SK-N-MC (cell line): ENCODE data around the gene FBP2.

Source experiments
- DNase-seq: peaks from one replicate; pipeline ENCODE4 v3.0.0-alpha.2; 2011; ENCODE audit warnings: low read depth, low spot score
- H3K27ac ChIP-seq: fragments of 200-600 bp; sonication (generic); 2 replicates; pipeline ENCODE4 v1.5.1; 2016; ENCODE audit warnings: mixed run types
- H3K36me3 ChIP-seq: fragments of 200-600 bp; sonication (generic); 2 replicates; pipeline ENCODE4 v1.6.1; 2017; ENCODE audit warnings: antibody characterized with exemption, low read length, mixed read lengths; ENCODE audit not compliant: insufficient read depth
- H3K4me3 ChIP-seq: fragments of 200-600 bp; sonication (generic); 2 replicates; pipeline ENCODE4 v1.5.1; 2016
- H3K9ac ChIP-seq: fragments of 200-600 bp; sonication (generic); 2 replicates; pipeline ENCODE4 v1.8.0; 2017; ENCODE audit warnings: mixed run types, mixed read lengths; ENCODE audit not compliant: insufficient read length
- H3K9me3 ChIP-seq: fragments of 200-600 bp; sonication (generic); 2 replicates; pipeline ENCODE4 v1.6.1; 2017; ENCODE audit warnings: low read depth, mild to moderate bottlenecking, antibody characterized with exemption, low read length, moderate library complexity, mixed read lengths
- EZH2 ChIP-seq: fragments of 200-600 bp; sonication (generic); IDR thresholded peaks from one replicate; pipeline ENCODE4 v1.6.1; 2017; ENCODE audit warnings: antibody characterized with exemption
- FOXP2 ChIP-seq: optimal IDR thresholded peaks from 2 replicates; pipeline ENCODE3; 2011; ENCODE audit warnings: mild to moderate bottlenecking, moderate library complexity; ENCODE audit not compliant: insufficient read depth; ENCODE audit errors: extremely low read length, control extremely low read depth
- POLR2AphosphoS5 ChIP-seq: IDR thresholded peaks from 2 replicates; pipeline ENCODE4 v1.6.1; 2012; ENCODE audit warnings: mild to moderate bottlenecking, low read depth, low read length, borderline replicate concordance

FBP2 gene

DNA sequence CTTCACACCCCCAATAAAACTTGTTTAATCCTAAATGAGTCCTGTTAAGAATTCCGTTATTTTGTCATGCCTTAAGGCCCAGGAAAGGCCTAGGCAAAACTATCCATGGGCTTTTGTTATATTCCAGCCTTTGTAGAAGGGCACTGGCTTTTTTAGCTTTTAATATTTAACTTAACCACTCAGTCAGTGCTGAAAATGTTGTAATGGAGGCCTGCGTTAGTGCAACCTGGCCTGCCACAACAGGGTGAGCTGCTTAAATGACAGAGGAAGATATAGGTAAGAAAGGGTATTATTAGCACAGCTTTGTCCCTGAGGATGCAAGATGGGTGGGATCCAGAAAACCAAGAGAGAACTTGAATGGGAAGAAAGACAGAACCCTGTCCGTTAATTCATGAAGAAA, 78.9 kb downstream of the FBP2 start:
- no peak for TF ChIP-seq FOXP2
- no peak for TF ChIP-seq POLR2AphosphoS5
- no peak for TF ChIP-seq EZH2
- H3K27ac ChIP-seq = no peak overlapping the region
- no peaks in the 10 kb centered on the region for H3K36me3 ChIP-seq
- H3K9ac ChIP-seq = no peak overlapping the region
- no peaks in the 10 kb centered on the region; the same call in 1 of the 2 replicates for H3K9me3 ChIP-seq
- no peak overlapping the region for H3K4me3 ChIP-seq
- no peak for DNase-seq

DNA sequence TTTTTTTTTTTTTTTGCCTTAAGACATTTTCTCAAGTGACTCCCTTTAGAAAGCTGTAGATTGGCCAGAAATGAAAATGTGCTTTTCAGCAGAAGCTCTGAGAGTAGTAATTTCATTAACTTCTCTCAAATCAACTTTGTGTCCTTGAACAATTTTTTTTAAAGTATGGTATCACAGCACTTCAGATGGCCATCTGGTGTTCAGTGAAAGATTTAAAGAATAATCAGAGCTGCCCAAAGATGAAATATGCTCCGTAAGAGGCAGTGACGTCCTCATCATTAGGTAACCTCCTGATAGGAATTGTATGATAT, 81.7 kb downstream of the FBP2 start:
- peak; percentile 61 for DNase-seq
- H3K9ac ChIP-seq = peak overlapping the region; percentile 37
- no peaks in the 10 kb centered on the region for H3K36me3 ChIP-seq
- TF ChIP-seq POLR2AphosphoS5 = no peak
- no peak for TF ChIP-seq EZH2
- no peak for TF ChIP-seq FOXP2
- H3K4me3 ChIP-seq = peak overlapping the region; percentile 62
- H3K9me3 ChIP-seq = no peaks in the 10 kb centered on the region
- H3K27ac ChIP-seq = peak overlapping the region; percentile 70; the same call in 1 of the 2 replicates

DNA sequence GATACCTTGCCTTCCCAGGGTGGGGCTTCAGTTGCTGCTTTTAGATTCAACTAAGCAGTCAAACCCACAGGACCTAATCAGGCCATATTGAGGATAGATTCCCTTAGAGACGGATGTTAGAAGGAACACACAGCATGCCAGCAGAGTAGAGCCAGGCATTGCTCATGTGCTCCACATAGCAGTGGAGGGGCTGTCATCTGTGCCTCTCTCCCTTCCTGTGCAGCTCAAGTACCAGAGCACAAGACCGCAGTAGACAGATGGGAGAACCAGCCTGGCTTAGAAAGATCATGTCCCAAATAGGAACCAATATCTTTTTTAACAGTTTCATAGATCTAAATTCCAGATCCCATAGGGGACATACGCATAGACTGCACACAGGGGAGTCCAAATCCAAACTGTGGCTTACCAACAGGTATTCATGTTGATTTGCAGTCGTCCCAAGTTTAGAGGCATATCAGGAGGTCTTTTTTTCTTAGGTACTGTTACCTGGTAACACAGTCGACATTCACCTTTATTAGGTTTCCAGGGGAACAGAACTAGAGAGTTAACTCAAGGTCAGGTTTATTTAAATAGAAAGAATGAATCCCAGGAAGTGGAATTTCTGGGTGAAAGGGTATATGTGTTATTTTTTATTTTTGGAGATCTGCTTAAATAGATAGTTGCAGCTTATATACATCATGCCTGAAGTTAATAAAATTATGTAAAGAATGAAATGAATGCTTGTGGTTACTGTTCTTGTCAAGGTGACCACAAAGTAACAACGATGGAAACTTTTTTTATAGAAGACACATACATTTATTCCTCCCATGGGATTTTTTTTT, 82.3 kb downstream of the FBP2 start:
- TF ChIP-seq FOXP2 (no peak), POLR2AphosphoS5 (no peak), EZH2 (no peak)
- no peaks in the 10 kb centered on the region for H3K9me3 ChIP-seq
- H3K4me3 ChIP-seq = peak overlapping the region; percentile 62; the same call in 1 of the 2 replicates
- H3K36me3 ChIP-seq = no peaks in the 10 kb centered on the region
- DNase-seq = no peak
- peak overlapping the region; percentile 23; the same call in 1 of the 2 replicates for H3K27ac ChIP-seq
- no peak overlapping the region for H3K9ac ChIP-seq
